RWPE1 (cell line): ENCODE data around the gene ADAMTS6.

Experiments
- CTCF ChIA-PET: fragments of 350-600 bp; sonication (Branson Sonifier 250); formaldehyde crosslinking; extraction: SDS; loops from one replicate; lab custom pipeline; 2021; lab: Yijun Ruan, JAX
- POLR2A ChIA-PET: fragments of 400-600 bp; formaldehyde crosslinking; extraction: SDS; loops from one replicate; lab custom pipeline; 2020; ENCODE audit warnings: antibody characterized with exemption; ENCODE audit not compliant: low non-redundant PET; lab: Yijun Ruan, JAX
- DNase-seq: peaks from one replicate; pipeline ENCODE4 v3.0.0; 2012; ENCODE audit warnings: low spot score
- H3K27ac ChIP-seq: fragments of 450-650 bp; 2 replicates; pipeline ENCODE4 v1.5.1; 2017
- TF ChIP-seq, protein P1 (sequence below): fragments of 450-650 bp; conservative IDR thresholded peaks from 2 replicates; pipeline ENCODE4 v1.5.1; 2017; ENCODE audit warnings: low read depth, mild to moderate bottlenecking

ADAMTS6 gene

DNA sequence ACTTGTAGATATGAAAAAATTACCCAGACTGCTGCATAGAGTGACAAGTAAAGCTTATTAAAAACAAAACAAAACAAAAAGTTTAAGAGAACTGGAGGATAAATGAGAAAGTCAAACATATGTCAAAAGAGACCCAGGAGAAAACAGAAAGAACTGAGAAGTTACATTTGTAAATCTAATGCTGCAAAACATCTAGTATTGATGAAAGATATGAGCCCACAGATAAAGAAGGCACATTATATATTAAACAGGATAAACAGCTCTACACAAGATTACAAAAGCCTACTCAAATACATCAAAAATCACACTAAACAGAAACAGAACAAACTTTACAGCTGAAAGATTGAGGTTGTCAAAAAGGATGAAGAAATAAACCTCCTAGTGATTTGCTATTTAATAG, 55.1 kb downstream of the ADAMTS6 start:
- POLR2A ChIA-PET: no interaction called here
- TF ChIP-seq, protein P1, sequence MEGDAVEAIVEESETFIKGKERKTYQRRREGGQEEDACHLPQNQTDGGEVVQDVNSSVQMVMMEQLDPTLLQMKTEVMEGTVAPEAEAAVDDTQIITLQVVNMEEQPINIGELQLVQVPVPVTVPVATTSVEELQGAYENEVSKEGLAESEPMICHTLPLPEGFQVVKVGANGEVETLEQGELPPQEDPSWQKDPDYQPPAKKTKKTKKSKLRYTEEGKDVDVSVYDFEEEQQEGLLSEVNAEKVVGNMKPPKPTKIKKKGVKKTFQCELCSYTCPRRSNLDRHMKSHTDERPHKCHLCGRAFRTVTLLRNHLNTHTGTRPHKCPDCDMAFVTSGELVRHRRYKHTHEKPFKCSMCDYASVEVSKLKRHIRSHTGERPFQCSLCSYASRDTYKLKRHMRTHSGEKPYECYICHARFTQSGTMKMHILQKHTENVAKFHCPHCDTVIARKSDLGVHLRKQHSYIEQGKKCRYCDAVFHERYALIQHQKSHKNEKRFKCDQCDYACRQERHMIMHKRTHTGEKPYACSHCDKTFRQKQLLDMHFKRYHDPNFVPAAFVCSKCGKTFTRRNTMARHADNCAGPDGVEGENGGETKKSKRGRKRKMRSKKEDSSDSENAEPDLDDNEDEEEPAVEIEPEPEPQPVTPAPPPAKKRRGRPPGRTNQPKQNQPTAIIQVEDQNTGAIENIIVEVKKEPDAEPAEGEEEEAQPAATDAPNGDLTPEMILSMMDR: no peak
- no peak overlapping the region for H3K27ac ChIP-seq
- CTCF ChIA-PET: no interaction called here
- DNase-seq: no peak

DNA sequence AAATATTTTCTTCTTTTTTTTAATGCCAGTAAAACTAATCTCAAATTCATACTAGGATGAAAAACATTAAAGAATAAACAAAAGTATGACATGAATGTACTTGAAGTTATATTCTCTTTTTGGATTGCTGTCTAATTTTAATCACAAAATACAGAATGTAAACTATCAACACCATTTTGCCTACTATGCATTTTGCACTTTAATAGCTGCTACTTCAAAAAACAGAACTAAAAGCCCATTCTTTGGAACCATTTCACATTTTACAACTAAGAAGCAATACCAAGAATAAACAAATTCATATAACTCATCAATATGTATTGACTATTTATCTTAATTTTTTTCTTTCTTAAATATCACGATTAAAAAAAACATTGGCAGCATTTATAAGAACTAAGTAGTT, 58.1 kb downstream of the ADAMTS6 start:
- TF ChIP-seq, protein P1: no peak
- DNase-seq: no peak
- no peak overlapping the region for H3K27ac ChIP-seq
- CTCF ChIA-PET: interaction anchor here (0.7 kb wide), 1 partner anchor 638 kb away, joined by 3 read pairs; no protein-coding TSS in a partner anchor
- POLR2A ChIA-PET: no interaction called here

DNA sequence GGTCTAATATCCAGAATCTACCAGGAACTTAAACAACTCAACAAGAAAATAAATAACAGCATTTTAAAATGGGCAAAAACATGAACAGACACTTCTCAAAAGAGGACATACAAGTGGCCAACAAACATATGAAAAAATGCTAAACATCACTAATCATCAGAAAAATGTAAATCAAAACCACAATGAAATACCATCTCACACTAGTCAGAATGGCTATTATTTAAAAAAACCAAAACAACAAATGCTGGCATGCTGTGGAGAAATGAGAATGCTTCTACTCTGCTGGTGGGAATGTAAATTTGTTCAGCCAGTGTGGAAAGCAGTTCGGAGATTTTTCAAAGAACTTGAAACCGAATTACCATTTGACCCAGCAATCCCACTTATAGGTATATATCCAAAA, 63.1 kb downstream of the ADAMTS6 start:
- CTCF ChIA-PET: interaction anchor here (0.6 kb wide), 1 partner anchor 346 kb away, joined by 3 read pairs; no protein-coding TSS in a partner anchor

DNA sequence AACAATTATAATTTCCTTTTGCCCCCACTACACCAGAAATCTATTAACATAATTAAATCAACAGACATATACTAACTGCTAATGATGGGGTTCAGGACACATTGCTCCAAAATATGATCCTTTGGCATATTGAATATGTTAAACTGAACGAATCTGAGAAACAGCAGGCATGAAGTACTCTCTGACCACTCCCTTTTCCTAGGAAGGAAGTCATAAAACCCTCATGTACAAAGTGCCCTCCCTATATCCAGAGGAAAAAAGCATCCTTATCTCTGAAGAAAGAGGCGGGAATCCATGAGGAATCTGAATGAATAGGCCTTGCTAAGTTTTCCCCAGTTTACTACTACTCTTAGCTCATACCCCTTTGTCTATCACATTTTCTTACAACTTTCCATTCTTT, 67.9 kb downstream of the ADAMTS6 start:
- TF ChIP-seq, protein P1: no peak
- no peak overlapping the region for H3K27ac ChIP-seq
- CTCF ChIA-PET: no interaction called here
- DNase-seq: no peak
- POLR2A ChIA-PET: no interaction called here

More for the DNA sequence above, 63.1 kb downstream of the ADAMTS6 start:
- POLR2A ChIA-PET: no interaction called here
- H3K27ac ChIP-seq: no peak overlapping the region
- no peak for DNase-seq
- TF ChIP-seq, protein P1: no peak

DNA sequence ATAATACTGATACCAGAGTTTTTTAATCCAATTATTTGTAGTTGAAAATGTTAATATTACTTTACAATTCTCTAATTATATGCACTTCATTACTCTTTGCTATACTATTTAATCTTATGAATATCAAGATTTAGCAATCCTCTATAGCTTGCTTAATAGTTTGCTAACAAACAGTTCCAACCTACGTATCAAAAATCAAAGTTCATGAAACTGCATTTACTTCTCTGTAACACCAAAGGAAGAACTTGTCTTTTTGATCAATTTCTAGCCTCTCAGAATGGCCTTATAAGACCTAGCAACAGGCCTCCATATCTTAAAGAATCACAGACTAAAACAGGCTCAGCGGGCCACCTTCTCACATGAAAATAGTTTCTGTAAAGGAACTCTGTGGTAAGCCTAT, 68.9 kb downstream of the ADAMTS6 start:
- H3K27ac ChIP-seq: no peak overlapping the region
- ChIA-PET POLR2A (no interaction called here), CTCF (interaction anchor here (0.6 to 0.7 kb wide), 3 partner anchors 31 to 278 kb away, joined by 3 to 10 read pairs (median 3); no protein-coding TSS in a partner anchor)
- TF ChIP-seq, protein P1: no peak
- no peak for DNase-seq

DNA sequence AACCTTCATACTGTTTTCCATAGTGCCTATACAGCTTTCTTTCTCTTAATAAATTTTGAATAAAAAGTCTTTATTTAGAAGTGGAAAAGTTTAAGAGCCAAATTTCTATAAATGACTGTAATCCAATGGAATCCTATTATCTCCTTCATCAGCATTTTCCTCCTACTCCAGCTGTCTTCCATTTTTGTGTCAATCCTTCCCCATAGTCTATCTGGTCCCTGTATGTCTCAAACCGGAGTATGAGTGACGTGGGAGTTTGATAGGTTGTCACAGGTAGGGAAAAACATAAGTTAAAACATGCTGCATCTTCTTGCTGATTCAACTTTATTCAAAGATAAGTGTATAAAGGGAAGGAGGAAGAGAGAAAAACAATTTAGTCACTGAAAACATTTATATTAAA, 70.4 kb downstream of the ADAMTS6 start:
- no peak for DNase-seq
- ChIA-PET CTCF (no interaction called here), POLR2A (no interaction called here)
- TF ChIP-seq, protein P1: no peak
- no peak overlapping the region for H3K27ac ChIP-seq
